Activated naive CD8-positive, alpha-beta T cell treated with anti-CD3 and anti-CD28 coated beads for 36 hours (primary cell): ENCODE data around the gene CTNNA2. TPM values are rescaled to one million over a fixed set of nuclear protein-coding genes. Genes with fewer than 3 reads are reported as not detected.

Source experiments
- DNase-seq: peaks from one replicate; pipeline ENCODE4 v3.0.0; 2021
- H3K27ac Mint-ChIP-seq: one replicate; pipeline ENCODE4 v1.8.0; 2022; ENCODE audit warnings: mild to moderate bottlenecking, moderate library complexity, mixed read lengths
- H3K27me3 Mint-ChIP-seq: one replicate; pipeline ENCODE4 v1.8.0; 2022; ENCODE audit warnings: mild to moderate bottlenecking, mixed read lengths
- H3K36me3 Mint-ChIP-seq: one replicate; pipeline ENCODE4 v1.8.0; 2021; ENCODE audit warnings: mild to moderate bottlenecking, mixed read lengths
- H3K4me1 Mint-ChIP-seq: one replicate; pipeline ENCODE4 v1.8.0; 2021; ENCODE audit warnings: mixed read lengths
- H3K4me3 Mint-ChIP-seq: one replicate; pipeline ENCODE4 v1.8.0; 2022; ENCODE audit warnings: mild to moderate bottlenecking, moderate library complexity, mixed read lengths
- H3K9me3 Mint-ChIP-seq: one replicate; pipeline ENCODE4 v1.8.0; 2022; ENCODE audit warnings: mixed read lengths
- total RNA-seq, 2 experiments: library from RNA; stranded (reverse); gene quantifications; one replicate each; pipeline ENCODE4 v1.2.3, GENCODE V29; 2021

CTNNA2 gene
- total RNA-seq, 2 experiments from 2014 or later: not detected

- DNase-seq: no peak
- Mint-ChIP-seq H3K36me3 (no peaks in the 10 kb centered on the region), H3K4me1 (no peaks in the 10 kb centered on the region), H3K27ac (no peak overlapping the region), H3K9me3 (peaks cover 3% of the 10 kb centered on the region), H3K4me3 (no peak overlapping the region), H3K27me3 (no peaks in the 10 kb centered on the region)
Measured at GRCh38 chr2:79960035-79960434, 447.2 kb downstream of the CTNNA2 start.

DNA sequence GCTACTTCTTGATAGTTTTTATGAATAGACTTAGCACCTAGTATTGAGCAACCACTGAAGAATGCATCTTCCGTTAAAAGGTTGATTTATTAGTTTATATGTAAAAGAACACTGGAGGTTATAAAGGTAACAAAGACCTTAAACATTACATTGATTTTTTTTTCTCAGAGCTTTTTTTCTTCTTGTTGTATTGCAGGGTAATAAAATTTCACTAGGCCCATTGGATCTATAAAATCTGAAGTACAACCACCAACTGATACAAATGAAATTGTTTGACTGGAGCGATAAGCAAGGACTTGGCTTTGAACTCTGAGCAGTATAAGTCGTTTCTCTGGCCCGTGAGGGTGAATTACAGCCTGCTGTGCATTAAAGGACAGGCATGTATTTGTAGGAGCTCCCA is 447.7 kb downstream of the CTNNA2 start:
- no peaks in the 10 kb centered on the region for H3K27me3 Mint-ChIP-seq
- no peak for DNase-seq
- no peaks in the 10 kb centered on the region for H3K4me1 Mint-ChIP-seq
- H3K27ac Mint-ChIP-seq: no peak overlapping the region
- peaks cover 3% of the 10 kb centered on the region for H3K9me3 Mint-ChIP-seq
- H3K36me3 Mint-ChIP-seq: no peaks in the 10 kb centered on the region
- H3K4me3 Mint-ChIP-seq: no peak overlapping the region

DNA sequence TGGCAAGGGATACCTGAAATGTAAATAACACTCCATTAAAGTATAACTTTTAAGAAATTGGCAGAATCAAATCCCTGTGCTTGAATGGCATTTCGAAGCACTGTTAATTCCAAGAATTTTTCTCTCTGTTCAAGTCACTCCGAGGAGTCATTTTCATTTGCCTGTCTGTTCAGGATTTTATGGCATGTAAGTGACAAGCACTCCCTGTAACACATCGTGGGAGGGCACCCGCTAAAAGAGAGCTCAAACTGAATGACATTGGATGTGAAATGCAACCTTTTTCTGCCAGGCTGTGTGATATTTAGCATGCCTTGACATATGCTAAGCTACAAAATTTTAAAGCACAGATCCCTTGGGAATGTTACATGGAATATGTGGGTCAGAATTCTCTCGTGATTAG is 452.1 kb downstream of the CTNNA2 start:
- Mint-ChIP-seq H3K36me3 (no peaks in the 10 kb centered on the region), H3K4me1 (no peaks in the 10 kb centered on the region), H3K9me3 (peaks cover 3% of the 10 kb centered on the region), H3K27ac (no peak overlapping the region), H3K27me3 (no peaks in the 10 kb centered on the region), H3K4me3 (no peak overlapping the region)
- DNase-seq: no peak

DNA sequence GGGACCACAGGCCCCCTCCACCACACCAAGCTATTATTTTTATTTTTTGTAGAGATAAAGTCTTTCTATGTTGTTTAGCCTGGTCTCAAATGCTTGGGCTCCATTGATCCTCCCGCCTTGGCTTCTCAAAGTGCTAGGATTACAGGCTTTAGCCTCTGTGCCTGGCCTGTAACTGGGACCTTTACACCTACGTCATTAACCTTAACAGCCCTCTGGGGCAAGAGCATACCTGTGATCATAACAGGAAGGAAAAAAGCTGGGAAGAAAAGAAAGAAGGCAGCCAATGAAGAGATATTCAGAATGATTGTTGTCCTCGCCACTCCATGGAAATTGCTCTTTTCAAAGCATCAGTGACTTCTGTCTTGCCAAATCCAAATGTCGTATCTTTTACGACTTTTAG is 453.5 kb downstream of the CTNNA2 start:
- H3K27me3 Mint-ChIP-seq: peaks cover 4% of the 10 kb centered on the region
- no peaks in the 10 kb centered on the region for H3K36me3 Mint-ChIP-seq
- peaks cover 3% of the 10 kb centered on the region for H3K9me3 Mint-ChIP-seq
- no peak for DNase-seq
- no peak overlapping the region for H3K27ac Mint-ChIP-seq
- no peak overlapping the region for H3K4me3 Mint-ChIP-seq
- no peaks in the 10 kb centered on the region for H3K4me1 Mint-ChIP-seq

- Mint-ChIP-seq H3K4me1 (no peaks in the 10 kb centered on the region), H3K9me3 (peaks cover 3% of the 10 kb centered on the region), H3K27me3 (peaks cover 4% of the 10 kb centered on the region), H3K27ac (no peak overlapping the region), H3K4me3 (no peak overlapping the region), H3K36me3 (no peaks in the 10 kb centered on the region)
- no peak for DNase-seq
Measured at GRCh38 chr2:79966882-79967281, 454.0 kb downstream of the CTNNA2 start.

GRCh38 chr2:79971807-79972206 is 459.0 kb downstream of the CTNNA2 start:
- Mint-ChIP-seq H3K27ac (no peak overlapping the region), H3K27me3 (peaks cover 4% of the 10 kb centered on the region), H3K36me3 (no peaks in the 10 kb centered on the region), H3K4me3 (no peak overlapping the region), H3K4me1 (no peaks in the 10 kb centered on the region), H3K9me3 (no peaks in the 10 kb centered on the region)
- no peak for DNase-seq

GRCh38 chr2:79972661-79973060 is 459.8 kb downstream of the CTNNA2 start:
- H3K4me3 Mint-ChIP-seq: no peak overlapping the region

GRCh38 chr2:79975791-79976565 is 463.1 kb downstream of the CTNNA2 start:
- H3K4me1 Mint-ChIP-seq: no peaks in the 10 kb centered on the region
- DNase-seq: no peak

More at GRCh38 chr2:79972661-79973060, 459.8 kb downstream of the CTNNA2 start:
- no peaks in the 10 kb centered on the region for H3K9me3 Mint-ChIP-seq
- no peak overlapping the region for H3K27ac Mint-ChIP-seq
- DNase-seq: no peak
- H3K36me3 Mint-ChIP-seq: no peaks in the 10 kb centered on the region
- H3K4me1 Mint-ChIP-seq: no peaks in the 10 kb centered on the region
- H3K27me3 Mint-ChIP-seq: peaks cover 4% of the 10 kb centered on the region

DNA sequence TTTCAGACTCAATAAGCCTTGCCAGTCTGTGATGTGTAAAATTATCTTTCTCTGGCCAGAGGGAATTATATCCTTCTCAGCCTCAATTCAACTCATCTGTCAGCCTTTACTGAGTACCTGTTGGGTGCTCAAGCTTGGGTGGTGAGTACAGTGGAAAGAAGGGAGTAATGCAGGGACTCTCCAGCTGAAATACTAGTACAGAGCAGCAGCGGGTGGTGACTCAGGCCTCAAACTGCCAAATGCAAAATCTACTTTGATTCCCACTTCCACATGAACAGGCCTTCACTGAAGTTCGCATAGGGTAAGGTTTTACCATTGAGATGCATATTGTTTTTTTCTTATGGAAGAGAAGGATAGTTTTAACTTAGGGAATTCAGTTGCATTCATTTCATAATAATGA is 464.9 kb downstream of the CTNNA2 start:
- no peaks in the 10 kb centered on the region for H3K9me3 Mint-ChIP-seq
- H3K36me3 Mint-ChIP-seq: no peaks in the 10 kb centered on the region
- no peak overlapping the region for H3K4me3 Mint-ChIP-seq
- no peak overlapping the region for H3K27ac Mint-ChIP-seq
- no peaks in the 10 kb centered on the region for H3K27me3 Mint-ChIP-seq
- no peak for DNase-seq
- H3K4me1 Mint-ChIP-seq: no peaks in the 10 kb centered on the region

More at GRCh38 chr2:79975791-79976565, 463.1 kb downstream of the CTNNA2 start:
- no peak overlapping the region for H3K27ac Mint-ChIP-seq
- H3K36me3 Mint-ChIP-seq: no peaks in the 10 kb centered on the region
- H3K4me3 Mint-ChIP-seq: no peak overlapping the region
- no peaks in the 10 kb centered on the region for H3K9me3 Mint-ChIP-seq
- H3K27me3 Mint-ChIP-seq: peaks cover 3% of the 10 kb centered on the region

DNA sequence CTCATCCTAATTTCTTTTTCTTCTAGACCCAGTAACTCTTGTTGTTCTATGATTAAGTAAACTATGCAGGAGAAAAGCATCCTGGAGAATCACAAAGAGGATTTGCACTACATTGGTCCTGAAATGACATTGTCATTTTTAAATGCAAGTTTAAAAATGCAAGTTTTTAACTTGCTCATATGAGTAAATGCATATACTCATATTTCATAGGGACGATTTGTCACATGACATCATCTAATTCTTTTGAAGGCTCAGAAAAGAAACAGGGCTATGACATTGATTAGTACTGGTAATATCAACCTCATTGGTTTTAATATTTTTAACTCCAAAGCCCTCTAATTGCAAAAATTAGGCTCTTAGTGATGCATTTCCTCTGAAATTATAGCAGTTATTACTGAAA is 467.3 kb downstream of the CTNNA2 start:
- Mint-ChIP-seq H3K4me1 (no peaks in the 10 kb centered on the region), H3K4me3 (no peak overlapping the region), H3K9me3 (no peaks in the 10 kb centered on the region), H3K36me3 (no peaks in the 10 kb centered on the region), H3K27me3 (no peaks in the 10 kb centered on the region), H3K27ac (no peak overlapping the region)
- no peak for DNase-seq

GRCh38 chr2:79980816-79981215 is 468.0 kb downstream of the CTNNA2 start:
- H3K27me3 Mint-ChIP-seq: no peaks in the 10 kb centered on the region
- H3K36me3 Mint-ChIP-seq: no peaks in the 10 kb centered on the region
- H3K4me1 Mint-ChIP-seq: no peaks in the 10 kb centered on the region
- H3K4me3 Mint-ChIP-seq: no peak overlapping the region
- no peak overlapping the region for H3K27ac Mint-ChIP-seq
- DNase-seq: no peak
- no peaks in the 10 kb centered on the region for H3K9me3 Mint-ChIP-seq

DNA sequence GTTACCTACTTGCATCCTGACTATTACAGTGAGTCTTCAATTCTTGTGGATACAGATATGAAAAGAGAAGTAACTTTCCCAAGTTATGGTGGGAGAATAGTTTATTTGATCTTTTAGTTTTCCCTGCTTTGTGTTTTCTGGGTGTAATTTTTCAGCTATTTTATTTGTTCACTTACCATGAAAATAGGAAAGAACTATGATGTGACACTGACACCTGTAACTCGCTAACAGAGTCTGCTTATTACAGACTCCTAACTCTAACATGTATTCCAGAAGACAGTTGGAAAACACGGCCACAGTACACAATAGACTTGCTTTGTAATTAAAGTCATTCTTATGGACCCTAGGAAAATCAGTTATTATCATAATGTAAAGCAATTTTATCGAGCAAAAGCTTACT is 468.5 kb downstream of the CTNNA2 start:
- no peak overlapping the region for H3K27ac Mint-ChIP-seq
- DNase-seq: no peak
- H3K4me1 Mint-ChIP-seq: no peaks in the 10 kb centered on the region
- no peaks in the 10 kb centered on the region for H3K9me3 Mint-ChIP-seq
- no peaks in the 10 kb centered on the region for H3K36me3 Mint-ChIP-seq
- H3K27me3 Mint-ChIP-seq: no peaks in the 10 kb centered on the region
- no peak overlapping the region for H3K4me3 Mint-ChIP-seq

DNA sequence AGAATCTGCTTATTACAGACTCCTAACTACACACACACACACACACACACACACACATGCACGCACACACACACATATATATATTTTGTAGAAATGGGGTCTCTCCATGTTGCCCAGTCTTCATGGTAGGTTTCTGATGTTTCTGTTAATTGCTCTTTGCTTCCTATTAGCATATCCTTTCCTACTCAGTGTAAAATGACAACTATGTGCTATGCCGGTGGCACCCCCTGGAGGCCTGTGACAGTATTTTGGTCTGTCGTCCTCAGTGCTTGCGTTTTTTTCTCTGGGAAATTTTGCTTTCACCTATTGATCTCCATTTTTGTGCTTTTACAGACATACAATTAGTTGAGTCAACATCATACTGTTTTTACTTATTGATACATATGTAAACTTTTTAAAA is 469.6 kb downstream of the CTNNA2 start:
- Mint-ChIP-seq H3K27ac (no peak overlapping the region), H3K36me3 (no peaks in the 10 kb centered on the region), H3K4me3 (no peak overlapping the region), H3K4me1 (no peaks in the 10 kb centered on the region), H3K27me3 (no peaks in the 10 kb centered on the region), H3K9me3 (no peaks in the 10 kb centered on the region)
- DNase-seq: no peak

DNA sequence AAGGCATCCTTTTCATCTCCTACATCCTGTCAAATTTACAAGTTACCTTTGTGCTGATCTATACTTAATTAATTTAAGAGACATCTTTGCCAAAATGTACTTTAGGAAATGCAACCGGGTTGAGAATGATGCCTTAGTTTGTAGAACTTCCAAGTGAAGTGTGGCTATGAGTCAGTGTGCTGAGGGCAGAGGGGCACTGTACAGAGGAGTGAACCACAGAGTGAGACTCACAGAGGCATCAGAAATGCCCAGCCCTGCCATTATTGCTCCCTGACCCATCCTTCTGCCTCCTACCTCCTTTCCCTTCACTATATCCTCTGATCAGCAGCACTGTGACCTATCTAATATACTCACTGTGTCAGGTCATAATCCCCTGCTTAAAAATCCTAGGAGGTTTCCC is 471.6 kb downstream of the CTNNA2 start:
- H3K9me3 Mint-ChIP-seq: no peaks in the 10 kb centered on the region
- no peaks in the 10 kb centered on the region for H3K27me3 Mint-ChIP-seq
- no peak for DNase-seq
- no peak overlapping the region for H3K4me3 Mint-ChIP-seq
- no peaks in the 10 kb centered on the region for H3K4me1 Mint-ChIP-seq
- H3K36me3 Mint-ChIP-seq: no peaks in the 10 kb centered on the region
- no peak overlapping the region for H3K27ac Mint-ChIP-seq

DNA sequence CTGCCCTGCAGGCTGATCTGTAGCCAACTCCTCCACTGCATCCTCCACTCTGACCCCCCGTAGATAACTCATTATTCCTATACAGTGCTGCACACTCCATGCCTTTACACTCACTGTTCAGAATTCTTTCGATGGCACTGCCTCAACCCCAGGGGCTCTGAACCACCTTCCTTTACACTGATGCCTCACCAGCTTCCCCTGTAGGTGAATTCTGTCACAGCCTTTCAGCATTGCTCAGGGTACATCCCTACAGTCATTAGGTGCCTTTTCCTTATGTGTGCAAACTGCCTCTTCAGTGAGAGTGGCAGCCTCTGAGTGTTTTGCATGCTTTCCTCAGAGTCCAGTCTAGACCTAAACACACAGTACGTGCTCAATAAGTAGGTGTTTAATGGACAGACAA is 472.3 kb downstream of the CTNNA2 start:
- Mint-ChIP-seq H3K4me3 (no peak overlapping the region), H3K36me3 (no peaks in the 10 kb centered on the region), H3K9me3 (no peaks in the 10 kb centered on the region), H3K27ac (no peak overlapping the region), H3K27me3 (no peaks in the 10 kb centered on the region), H3K4me1 (no peaks in the 10 kb centered on the region)
- DNase-seq: no peak

DNA sequence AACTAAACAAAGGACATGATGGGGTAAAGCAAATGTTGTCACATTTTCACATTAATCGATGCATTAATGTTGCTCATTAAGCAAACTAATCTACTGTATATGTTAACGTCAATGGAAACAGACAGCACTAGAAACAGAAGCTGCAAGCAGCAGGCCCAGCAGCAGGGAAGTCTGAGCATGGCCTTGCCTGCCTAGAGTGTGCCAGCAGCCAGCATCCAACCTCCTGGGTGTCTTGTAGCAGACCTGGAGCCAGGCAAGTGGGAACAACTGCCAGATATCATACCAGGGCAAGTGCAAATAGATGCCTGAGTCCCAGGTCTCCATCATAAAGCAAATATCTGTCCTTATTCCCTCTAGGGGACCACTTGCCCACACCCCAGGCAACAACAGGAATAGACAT is 472.7 kb downstream of the CTNNA2 start:
- H3K9me3 Mint-ChIP-seq: no peaks in the 10 kb centered on the region
- no peaks in the 10 kb centered on the region for H3K36me3 Mint-ChIP-seq
- no peaks in the 10 kb centered on the region for H3K4me1 Mint-ChIP-seq
- DNase-seq: no peak
- no peaks in the 10 kb centered on the region for H3K27me3 Mint-ChIP-seq
- no peak overlapping the region for H3K4me3 Mint-ChIP-seq
- no peak overlapping the region for H3K27ac Mint-ChIP-seq
